ENCODE data around the gene MYL6B.

Gene MYL6B

DNA sequence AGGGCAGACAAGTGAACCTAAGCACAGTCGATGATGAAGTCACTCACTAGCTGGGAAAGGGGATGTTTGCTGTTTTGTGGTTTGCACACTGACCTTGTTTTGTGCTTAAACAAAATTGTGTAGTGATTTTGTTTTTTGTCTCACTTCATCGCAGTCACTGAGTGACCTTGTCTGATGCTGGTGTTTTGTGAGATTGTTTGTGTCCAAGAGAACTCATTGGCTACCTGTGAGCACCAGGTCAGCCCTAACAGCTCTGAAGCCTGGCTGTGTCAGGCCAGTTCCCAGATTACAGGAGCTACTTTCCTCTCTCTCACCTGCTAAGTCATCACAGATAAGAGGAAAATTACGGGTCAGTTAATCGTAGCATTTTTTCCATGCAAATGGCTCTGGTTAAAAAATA is 28.3 kb upstream of the MYL6B start:
- H3K27ac ChIP-seq, result 0 out of 2 replicates have a peak overlapping the region, but pooled peaks have one; percentile 1
- TF ChIP-seq ZFX (IDR thresholded peaks at IDR 0.05; ENCODE audit: borderline replicate concordance) (no peak), CTCF (IDR thresholded peaks at IDR 0.05) (no peak)

GRCh38 chr12:56126732-56127239 is 25.6 kb upstream of the MYL6B start:
- TF ChIP-seq ZFX (IDR thresholded peaks at IDR 0.05; ENCODE audit: borderline replicate concordance) (no peak), CTCF (IDR thresholded peaks at IDR 0.05) (no peak)
- H3K27ac ChIP-seq, result peak overlapping the region; percentile 88

DNA sequence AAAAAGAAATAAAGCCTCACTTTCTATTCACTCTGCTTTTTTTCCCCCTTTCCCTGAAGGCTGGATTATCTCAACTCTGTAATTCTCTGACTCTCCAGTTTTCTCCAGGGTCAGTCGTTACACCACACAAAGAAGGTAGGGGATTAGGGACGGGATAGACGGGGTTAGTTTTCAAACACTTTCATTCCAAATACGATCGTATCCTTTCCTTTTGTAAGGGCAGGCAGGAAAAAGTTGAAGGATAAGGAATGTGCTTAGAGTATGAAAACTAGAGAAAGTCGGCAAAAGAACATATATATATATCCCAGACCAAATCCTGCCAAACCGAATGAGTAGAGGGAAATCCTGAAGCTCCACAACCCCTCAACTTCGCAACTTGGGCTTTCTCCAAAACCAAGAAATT is 24.9 kb upstream of the MYL6B start:
- peak overlapping the region; percentile 88 for H3K27ac ChIP-seq
- TF ChIP-seq ZFX (IDR thresholded peaks at IDR 0.05; ENCODE audit: borderline replicate concordance), result no peak
- TF ChIP-seq CTCF (IDR thresholded peaks at IDR 0.05), result no peak

DNA sequence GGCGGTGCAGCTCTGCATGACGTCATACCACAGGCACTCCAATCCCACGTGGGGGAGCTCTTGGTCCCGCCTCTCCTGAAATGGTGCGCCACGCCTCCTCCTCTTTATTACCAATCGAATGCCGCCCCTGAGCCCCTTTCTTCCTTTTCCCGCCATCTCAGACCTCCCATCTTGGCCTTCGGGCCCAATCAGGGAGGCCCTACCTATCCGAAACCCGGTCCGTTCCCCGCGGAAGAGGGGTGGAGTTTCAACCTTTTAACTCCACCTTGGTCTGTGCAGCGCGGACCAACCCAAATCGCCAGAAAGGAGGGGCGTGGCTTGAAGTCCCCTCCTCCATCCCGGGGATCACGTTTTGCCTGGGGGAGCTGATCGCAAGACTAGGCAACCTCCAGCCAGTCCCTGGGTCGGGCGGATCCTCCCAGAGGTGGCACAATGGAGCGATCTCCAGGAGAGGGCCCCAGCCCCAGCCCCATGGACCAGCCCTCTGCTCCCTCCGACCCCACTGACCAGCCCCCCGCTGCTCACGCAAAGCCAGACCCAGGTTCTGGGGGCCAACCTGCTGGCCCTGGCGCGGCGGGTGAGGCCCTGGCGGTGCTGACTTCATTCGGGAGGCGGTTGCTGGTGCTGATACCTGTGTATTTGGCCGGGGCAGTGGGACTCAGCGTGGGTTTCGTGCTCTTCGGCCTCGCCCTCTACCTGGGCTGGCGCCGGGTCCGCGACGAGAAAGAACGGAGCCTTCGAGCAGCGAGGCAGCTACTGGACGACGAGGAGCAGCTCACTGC is 24.3 kb upstream of the MYL6B start, which contains the start of gene ESYT1:
ESYT1 (plus strand) TSS at position 380 of the 782 bp plus-strand sequence; CDS start at position 433, 53 bp downstream.
- TF ChIP-seq ZFX (IDR thresholded peaks at IDR 0.05; ENCODE audit: borderline replicate concordance) (no peak), CTCF (IDR thresholded peaks at IDR 0.05) (peak; percentile 23; the same call in 1 of the 2 replicates)
- H3K27ac ChIP-seq, result peak within 1 kb of the TSS; percentile 88

- H3K27ac ChIP-seq, result peak overlapping the region; percentile 88
- TF ChIP-seq ZFX (IDR thresholded peaks at IDR 0.05; ENCODE audit: borderline replicate concordance) (no peak), CTCF (IDR thresholded peaks at IDR 0.05) (no peak)
These were observed 23.6 kb upstream of the MYL6B start for GRCh38 chr12:56128670-56129205.

DNA sequence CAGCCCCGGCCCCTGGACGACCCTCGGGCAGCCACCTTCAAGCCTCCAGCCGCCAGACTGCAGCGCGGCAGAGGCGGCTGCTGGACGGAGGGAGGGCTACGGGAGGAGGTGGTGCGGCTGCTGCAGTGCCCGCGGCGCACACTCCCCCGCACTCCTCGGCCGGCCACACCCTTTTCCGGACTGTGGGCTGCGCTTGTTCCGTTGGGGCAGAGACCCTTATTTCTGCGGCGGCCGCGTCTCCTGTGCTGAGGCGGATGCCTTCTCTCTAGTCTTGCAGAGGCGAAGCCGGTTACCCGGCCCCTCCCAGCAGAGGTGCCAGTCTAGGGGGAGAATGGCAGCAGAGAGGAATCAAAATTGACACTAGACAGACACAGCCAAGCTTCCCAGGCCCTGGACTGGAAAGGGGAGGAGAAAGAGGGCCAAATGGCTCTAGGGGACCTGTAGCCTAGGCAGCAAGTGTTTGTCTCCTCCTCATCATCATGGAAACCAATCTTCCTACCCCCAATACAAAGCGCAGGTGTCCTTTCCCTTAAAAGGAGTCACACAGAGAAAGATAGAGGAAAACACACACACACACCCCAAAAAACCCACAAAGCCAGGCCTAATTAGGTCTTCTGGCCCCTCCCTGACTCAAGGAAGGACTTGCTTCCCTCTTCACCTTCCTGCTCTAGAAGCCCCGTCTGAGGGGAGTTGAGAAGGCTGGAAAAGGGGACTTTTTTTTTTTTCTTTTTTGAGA is 23.0 kb upstream of the MYL6B start:
- peak overlapping the region; percentile 88 for H3K27ac ChIP-seq
- TF ChIP-seq ZFX (IDR thresholded peaks at IDR 0.05; ENCODE audit: borderline replicate concordance) (no peak), CTCF (IDR thresholded peaks at IDR 0.05) (no peak)

All from 22Rv1 (cell line).